ENCODE data around the gene M1AP. TPM values are rescaled to one million over a fixed set of nuclear protein-coding genes. Genes with fewer than 3 reads are reported as not detected.

M1AP gene
- total and polyA plus RNA-seq, 7 donors, result 0.16 to 0.60 (median 0.33) TPM; not detected in 3

- H3K36me3 ChIP-seq, result peaks cover 10 to 53% (median 19%) of the 10 kb centered on the region in 4 donors
- DNase-seq, result no peak
- intact Hi-C loops (cut with DNase I), result no loop called here
- H3K4me1 ChIP-seq, result no peaks in the 10 kb centered on the region
- 79 to 88% methylated on average over 7 of the region's 7 CpGs for WGBS, 2 donors
- no peaks in the 10 kb centered on the region for H3K9me3 ChIP-seq
- TF ChIP-seq POLR2A (IDR thresholded peaks at IDR 0.05) (no peak), EP300 (IDR thresholded peaks at IDR 0.05) (no peak), POLR2AphosphoS5 (IDR thresholded peaks at IDR 0.05) (no peak)
- TF ChIP-seq, protein P1, sequence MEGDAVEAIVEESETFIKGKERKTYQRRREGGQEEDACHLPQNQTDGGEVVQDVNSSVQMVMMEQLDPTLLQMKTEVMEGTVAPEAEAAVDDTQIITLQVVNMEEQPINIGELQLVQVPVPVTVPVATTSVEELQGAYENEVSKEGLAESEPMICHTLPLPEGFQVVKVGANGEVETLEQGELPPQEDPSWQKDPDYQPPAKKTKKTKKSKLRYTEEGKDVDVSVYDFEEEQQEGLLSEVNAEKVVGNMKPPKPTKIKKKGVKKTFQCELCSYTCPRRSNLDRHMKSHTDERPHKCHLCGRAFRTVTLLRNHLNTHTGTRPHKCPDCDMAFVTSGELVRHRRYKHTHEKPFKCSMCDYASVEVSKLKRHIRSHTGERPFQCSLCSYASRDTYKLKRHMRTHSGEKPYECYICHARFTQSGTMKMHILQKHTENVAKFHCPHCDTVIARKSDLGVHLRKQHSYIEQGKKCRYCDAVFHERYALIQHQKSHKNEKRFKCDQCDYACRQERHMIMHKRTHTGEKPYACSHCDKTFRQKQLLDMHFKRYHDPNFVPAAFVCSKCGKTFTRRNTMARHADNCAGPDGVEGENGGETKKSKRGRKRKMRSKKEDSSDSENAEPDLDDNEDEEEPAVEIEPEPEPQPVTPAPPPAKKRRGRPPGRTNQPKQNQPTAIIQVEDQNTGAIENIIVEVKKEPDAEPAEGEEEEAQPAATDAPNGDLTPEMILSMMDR (IDR thresholded peaks at IDR 0.05), result no peak
- H3K27me3 ChIP-seq, result no peaks in the 10 kb centered on the region
- H3K27ac ChIP-seq, result no peak overlapping the region
- H3K4me3 ChIP-seq, result no peak overlapping the region
These were observed 25.8 kb upstream of the M1AP start for GRCh38 chr2:74673826-74674528.

- no peaks in the 10 kb centered on the region for H3K9me3 ChIP-seq
- H3K4me3 ChIP-seq, result no peak overlapping the region
- H3K27ac ChIP-seq, result no peak overlapping the region
- intact Hi-C loops (cut with DNase I), result no loop called here
- H3K27me3 ChIP-seq, result no peaks in the 10 kb centered on the region
- no peaks in the 10 kb centered on the region for H3K4me1 ChIP-seq
- DNase-seq, result no peak
- TF ChIP-seq POLR2A (IDR thresholded peaks at IDR 0.05) (no peak), POLR2AphosphoS5 (IDR thresholded peaks at IDR 0.05) (no peak), EP300 (IDR thresholded peaks at IDR 0.05) (no peak)
- TF ChIP-seq, protein P1 (IDR thresholded peaks at IDR 0.05), result no peak
- peaks cover 10 to 32% (median 15%) of the 10 kb centered on the region in 4 donors for H3K36me3 ChIP-seq
These were observed 23.3 kb upstream of the M1AP start for GRCh38 chr2:74671479-74671878.

- intact Hi-C loops (cut with DNase I), result no loop called here
- H3K4me3 ChIP-seq, result no peak overlapping the region
- H3K9me3 ChIP-seq, result no peaks in the 10 kb centered on the region
- no peak for DNase-seq
- no peaks in the 10 kb centered on the region for H3K4me1 ChIP-seq
- H3K27me3 ChIP-seq, result no peaks in the 10 kb centered on the region
- no peak overlapping the region for H3K27ac ChIP-seq
- peaks cover 4 to 20% (median 7%) of the 10 kb centered on the region in 4 donors for H3K36me3 ChIP-seq
- TF ChIP-seq POLR2A (IDR thresholded peaks at IDR 0.05), result no peak
- TF ChIP-seq, protein P1 (IDR thresholded peaks at IDR 0.05), result no peak
- TF ChIP-seq EP300 (IDR thresholded peaks at IDR 0.05), result no peak
- TF ChIP-seq POLR2AphosphoS5 (IDR thresholded peaks at IDR 0.05), result no peak
- WGBS, 2 donors, result 95 to 97% methylated on average over 7 of the region's 7 CpGs
These were observed 22.1 kb upstream of the M1AP start for GRCh38 chr2:74670263-74670662.

DNA sequence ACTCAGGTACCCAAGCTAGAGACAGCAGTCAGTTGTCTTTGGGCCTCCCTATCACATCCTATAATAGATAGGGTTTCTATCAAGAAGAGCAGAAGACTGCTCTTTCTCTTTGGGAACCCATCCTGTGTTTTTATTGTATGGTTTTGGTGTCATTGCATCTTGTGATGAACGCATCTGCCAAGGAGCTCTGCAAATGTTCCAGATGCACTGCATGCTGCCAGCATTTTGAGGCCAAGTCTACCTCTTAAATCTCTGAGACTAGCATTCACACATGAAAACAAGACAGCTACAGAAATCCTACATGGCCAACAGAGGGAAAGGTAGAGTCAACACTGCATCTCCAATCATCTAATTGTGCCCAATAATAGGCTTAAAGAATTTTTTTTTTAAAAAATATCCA is 20.0 kb upstream of the M1AP start:
- intact Hi-C loops (cut with DNase I), result no loop called here
- WGBS, 2 donors, result 98 to 100% methylated on average over 1 of the region's 1 CpG
- Histone ChIP-seq H3K36me3 (no peaks in the 10 kb centered on the region), H3K9me3 (no peaks in the 10 kb centered on the region), H3K4me3 (no peak overlapping the region), H3K27me3 (no peaks in the 10 kb centered on the region), H3K27ac (no peak overlapping the region), H3K4me1 (no peaks in the 10 kb centered on the region)
- TF ChIP-seq, protein P1 (IDR thresholded peaks at IDR 0.05), result no peak
- TF ChIP-seq EP300 (IDR thresholded peaks at IDR 0.05) (no peak), POLR2AphosphoS5 (IDR thresholded peaks at IDR 0.05) (no peak), POLR2A (IDR thresholded peaks at IDR 0.05) (no peak)
- DNase-seq, result no peak

- no peaks in the 10 kb centered on the region for H3K9me3 ChIP-seq
- intact Hi-C loops (cut with DNase I), result no loop called here
- DNase-seq, result no peak
- 66 to 79% methylated on average over 2 of the region's 2 CpGs for WGBS, 2 donors
- H3K4me3 ChIP-seq, result no peak overlapping the region
- no peak overlapping the region for H3K27ac ChIP-seq
- no peaks in the 10 kb centered on the region for H3K27me3 ChIP-seq
- H3K36me3 ChIP-seq, result peaks cover 0 to 33% (median 0%) of the 10 kb centered on the region in 4 donors
- TF ChIP-seq POLR2A (IDR thresholded peaks at IDR 0.05) (no peak), POLR2AphosphoS5 (IDR thresholded peaks at IDR 0.05) (no peak), EP300 (IDR thresholded peaks at IDR 0.05) (no peak)
- TF ChIP-seq, protein P1 (IDR thresholded peaks at IDR 0.05), result no peak
- H3K4me1 ChIP-seq, result peaks cover 0 to 8% (median 6%) of the 10 kb centered on the region in 4 donors
These were observed 11.3 kb upstream of the M1AP start for GRCh38 chr2:74659462-74659861.

Measured in sigmoid colon (tissue), 7 donors.